HG03097 (cell line): ENCODE measurements around the gene C10orf71.

Experiments
- ATAC-seq: cut with Tn5 transposase; IDR thresholded peaks from one replicate; pipeline ENCODE4 v1.9.1; 2021; ENCODE audit not compliant: unreplicated experiment, low FRiP score

Gene C10orf71

DNA sequence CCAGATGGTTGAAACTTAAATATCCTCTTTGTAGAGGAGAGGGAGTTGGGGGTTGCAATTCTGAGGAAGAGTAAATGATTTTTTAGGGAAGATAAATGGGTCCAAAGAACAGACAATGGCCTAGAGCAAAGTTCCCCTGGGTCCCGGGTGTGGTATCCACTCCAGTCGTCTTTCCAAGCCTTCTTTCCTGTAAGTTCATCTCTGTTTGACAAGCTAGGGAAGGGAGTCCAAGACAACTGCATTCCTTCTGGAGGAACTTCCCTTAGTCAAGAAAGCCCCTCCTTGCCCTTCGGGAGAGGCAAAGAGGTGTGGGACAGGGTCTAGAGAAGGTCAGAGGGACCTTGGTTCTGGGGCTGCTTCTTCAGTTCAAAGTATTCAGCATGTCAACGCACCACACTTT, 33.4 kb downstream of the C10orf71 start:
- ATAC-seq: no peak

DNA sequence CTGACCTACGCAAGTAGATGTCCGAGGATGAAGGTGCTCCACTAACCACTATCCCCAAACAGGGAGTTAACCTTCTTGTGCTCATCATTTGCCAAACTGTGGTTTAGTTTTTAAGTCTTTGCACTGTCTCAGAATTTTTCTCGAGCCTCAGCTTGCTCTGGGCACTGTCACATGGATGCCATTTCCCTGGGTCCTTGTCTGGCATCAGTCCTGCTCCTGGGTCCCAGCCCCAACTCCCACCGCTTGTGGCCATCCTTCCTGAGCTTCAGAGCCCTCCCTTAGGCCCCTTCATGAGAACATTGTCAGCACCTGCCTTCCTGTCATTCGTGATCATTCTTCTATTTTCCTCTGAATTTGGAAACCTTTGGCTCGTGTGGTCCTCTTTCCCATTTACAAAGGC, 33.8 kb downstream of the C10orf71 start:
- ATAC-seq: no peak

DNA sequence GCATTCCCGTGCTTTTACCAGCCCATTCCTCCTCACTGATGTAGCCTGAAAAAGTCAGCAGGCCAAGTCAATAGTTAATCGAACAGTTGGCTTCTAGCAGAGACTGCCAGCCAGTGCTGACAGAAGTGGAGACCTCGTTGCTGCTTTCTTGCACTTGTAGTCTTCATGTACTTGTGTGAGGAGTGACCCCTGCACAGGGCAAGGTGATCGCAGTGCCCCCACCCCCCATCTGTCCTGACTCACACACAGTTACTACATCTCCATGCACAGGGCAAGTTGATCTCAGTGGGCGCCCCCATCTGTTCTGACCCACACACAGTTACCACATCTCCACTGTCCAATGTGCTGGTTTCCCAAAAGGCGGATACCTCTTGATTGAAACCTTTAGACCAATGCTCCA, 34.2 kb downstream of the C10orf71 start:
- ATAC-seq: no peak

GRCh38 chr10:49334964-49335363, 36.0 kb downstream of the C10orf71 start:
- no peak for ATAC-seq

GRCh38 chr10:49335364-49335972, 36.5 kb downstream of the C10orf71 start:
- ATAC-seq: no peak

GRCh38 chr10:49338604-49339003, 39.6 kb downstream of the C10orf71 start:
- ATAC-seq: no peak

GRCh38 chr10:49344840-49345239, 45.9 kb downstream of the C10orf71 start:
- no peak for ATAC-seq

- no peak for ATAC-seq
These were observed 48.4 kb downstream of the C10orf71 start for GRCh38 chr10:49347342-49347741.

DNA sequence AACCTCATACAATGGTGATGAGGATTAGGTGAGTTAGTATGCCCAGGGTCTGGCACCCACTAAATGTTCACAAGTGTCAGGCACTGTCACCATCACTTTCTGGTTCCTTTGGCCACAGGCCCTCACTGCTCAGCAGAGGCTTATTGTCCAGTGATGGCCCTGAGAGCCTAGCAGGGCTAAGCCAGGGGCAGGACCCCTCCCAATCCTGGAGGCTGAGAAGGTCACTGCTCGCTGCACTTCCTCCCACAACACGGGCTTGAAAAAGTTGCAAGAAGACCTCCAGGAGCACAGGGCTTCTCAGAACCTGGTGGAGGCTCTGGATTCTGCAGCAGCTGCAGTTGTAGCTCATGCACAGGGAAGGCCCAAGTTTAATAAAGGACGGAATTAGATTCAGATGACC, 48.9 kb downstream of the C10orf71 start:
- ATAC-seq: no peak

DNA sequence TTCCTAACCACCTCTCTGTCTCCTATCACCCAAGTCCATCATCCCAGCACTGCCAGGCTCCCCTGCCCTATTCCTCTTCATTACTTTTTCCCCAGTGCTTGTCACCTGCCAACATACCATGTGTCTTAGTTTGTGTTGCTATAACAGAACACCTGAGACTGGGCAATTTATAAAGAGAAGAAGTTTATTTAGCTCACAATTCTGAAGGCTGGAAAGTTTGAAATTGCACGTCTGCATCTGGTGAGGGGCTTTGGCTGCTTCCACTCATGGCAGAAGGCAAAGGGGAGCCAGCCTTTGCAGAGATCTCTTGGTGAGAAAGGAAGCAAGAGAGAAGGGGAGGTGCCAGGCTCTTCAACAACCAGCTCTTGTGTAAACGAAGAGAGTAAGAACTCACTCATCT, 49.6 kb downstream of the C10orf71 start:
- no peak for ATAC-seq

DNA sequence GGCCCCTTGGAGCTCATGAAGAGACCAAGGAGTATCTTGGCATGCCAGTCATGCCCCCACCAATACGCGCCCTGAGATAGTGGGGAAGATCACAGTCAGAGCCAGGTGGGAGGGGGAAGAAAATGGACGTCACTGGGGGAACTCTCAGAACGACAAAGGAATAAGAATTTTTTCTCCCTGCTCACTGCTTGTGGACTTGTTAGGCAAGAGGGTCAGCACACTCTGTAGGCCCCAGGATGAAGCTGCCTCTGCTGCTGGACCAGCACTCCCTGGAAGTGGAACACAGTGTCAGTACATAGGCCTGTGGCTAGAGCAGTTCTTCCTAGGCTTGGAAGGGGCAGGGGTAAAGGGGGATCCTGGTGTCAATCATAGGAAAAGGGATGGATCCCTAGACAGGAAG, 50.4 kb downstream of the C10orf71 start:
- no peak for ATAC-seq

- no peak for ATAC-seq
These were observed 51.2 kb downstream of the C10orf71 start for GRCh38 chr10:49350138-49350537.

DNA sequence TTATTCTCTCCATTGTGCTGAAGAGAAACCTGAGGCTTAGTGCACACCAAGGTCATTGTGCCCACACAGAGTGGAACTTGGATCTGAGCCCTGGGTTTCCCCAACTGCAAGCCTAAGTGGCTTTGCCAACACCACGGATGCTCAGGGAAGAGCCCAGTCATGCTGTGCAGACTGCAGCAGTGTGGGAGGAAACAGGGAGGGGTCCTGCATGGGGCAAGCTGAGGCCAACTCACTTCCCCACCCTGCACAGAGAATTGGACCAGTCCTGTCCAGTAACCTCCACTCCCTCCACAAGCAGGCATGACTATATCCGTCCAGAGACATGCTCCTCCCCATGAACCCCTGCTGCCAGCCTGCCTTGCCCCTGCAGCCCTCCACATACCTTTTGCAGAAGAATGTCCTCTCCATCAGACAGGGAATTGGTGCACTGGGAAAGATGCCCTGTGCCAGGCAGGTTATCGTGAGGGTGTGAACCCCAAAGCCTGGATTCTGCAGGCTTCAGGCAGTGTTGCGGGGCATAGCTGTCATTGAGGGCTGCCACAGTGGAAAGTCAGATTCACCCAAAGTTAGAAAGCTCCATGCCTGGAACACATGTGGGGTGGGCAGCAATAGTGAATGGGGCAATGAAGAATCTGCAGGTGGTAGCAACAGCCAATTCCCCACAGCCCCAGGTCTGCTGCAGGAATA, 52.0 kb downstream of the C10orf71 start:
- no peak for ATAC-seq

- ATAC-seq: no peak
These were observed 52.7 kb downstream of the C10orf71 start for GRCh38 chr10:49351669-49352068.

GRCh38 chr10:49352323-49352722, 53.4 kb downstream of the C10orf71 start:
- no peak for ATAC-seq

- ATAC-seq: no peak
These were observed 54.3 kb downstream of the C10orf71 start for GRCh38 chr10:49353026-49353894.

DNA sequence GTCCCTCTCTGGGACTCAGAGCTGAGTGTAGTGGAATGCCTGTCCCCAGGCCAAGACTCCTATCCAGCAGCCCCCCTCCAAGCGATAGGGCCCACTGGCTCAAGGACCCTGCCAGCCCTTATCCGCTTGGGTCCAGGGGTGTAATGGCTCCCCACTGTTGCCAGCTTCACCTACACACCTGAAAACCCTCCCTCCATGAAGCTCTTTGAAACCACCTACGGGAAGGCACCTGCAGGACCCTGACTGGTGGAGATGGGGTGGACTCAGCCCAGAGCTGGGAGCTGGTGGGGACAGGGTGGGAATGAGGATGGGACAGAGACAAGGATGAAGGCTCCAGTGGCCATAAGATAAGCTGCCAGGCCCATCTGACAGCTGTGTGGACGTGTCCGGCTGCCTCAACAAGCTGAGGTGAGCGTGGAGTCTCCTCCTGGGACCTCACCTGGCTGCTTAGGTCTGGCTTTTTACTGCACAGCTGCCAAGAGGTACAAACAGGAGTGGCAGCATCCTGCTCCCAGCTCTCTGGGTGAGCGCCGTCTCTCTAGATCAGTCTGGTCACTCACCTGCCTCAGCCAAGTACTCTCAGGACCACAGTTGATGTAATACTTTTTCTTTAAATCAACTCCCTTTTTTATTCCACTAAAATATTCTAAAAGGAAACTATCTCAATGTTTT, 55.1 kb downstream of the C10orf71 start:
- ATAC-seq: no peak

DNA sequence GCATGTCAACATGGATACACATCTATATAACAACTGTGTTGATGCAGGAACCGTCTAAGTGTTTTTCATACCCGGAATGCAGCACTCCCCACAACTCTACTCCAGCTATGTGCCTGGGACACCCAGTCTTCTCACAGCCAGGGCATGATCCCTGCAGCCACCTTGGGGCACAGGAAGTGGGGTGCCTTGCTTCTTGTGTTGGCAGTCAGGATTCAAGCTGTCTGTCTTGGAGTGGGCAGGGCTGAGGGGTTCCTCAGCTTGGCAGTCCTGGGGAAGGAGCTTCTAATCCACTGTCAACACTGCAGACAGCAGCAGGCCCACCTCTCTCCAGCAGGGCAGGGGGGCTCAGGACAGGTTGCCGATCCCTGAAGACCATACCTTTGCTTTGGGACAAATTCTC, 55.6 kb downstream of the C10orf71 start:
- ATAC-seq: no peak

DNA sequence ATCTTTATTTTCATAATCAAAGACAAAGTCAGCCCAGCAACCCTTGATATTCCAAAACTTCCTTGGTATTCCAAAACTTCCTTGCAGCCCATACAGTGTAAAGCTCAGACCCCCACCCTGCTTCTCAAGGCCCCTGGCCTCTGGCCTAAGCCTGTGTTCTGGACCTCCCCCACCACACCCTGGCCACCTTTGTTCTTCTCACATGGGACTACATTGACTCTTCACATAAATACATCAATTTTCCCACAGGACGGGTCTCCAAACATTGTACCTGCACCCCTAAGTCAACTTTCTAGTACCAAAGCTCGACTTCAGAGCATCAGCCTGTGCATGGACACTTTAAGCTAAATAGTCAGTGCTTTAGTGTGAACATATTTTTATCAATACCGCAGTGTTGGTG, 56.3 kb downstream of the C10orf71 start:
- ATAC-seq: no peak

- no peak for ATAC-seq
These were observed 57.2 kb downstream of the C10orf71 start for GRCh38 chr10:49356181-49356580.

DNA sequence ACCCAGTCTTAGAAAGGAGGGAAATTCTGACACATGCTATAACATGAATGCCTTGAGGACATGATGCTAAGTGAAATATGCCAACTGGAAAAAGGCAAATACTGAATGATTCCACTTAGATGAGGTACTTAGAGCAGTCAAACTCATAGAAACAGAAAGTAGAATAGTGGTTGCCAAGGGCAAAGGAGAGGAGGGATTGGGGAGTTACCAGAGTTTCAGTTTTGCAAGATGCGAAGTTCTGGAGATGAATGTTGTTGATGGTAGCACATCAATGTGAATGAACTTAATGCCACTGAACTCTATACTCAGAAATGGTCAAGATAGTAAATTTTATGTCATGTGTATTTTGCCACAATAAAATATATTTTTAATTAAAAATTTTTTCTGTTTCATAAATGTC, 58.0 kb downstream of the C10orf71 start:
- ATAC-seq: no peak
